H4 (cell line): ENCODE measurements around the gene MR1. TPM values are rescaled to one million over a fixed set of nuclear protein-coding genes. Genes with fewer than 3 reads are reported as not detected.

Source experiments
- DNase-seq: peaks from one replicate; pipeline ENCODE4 v3.0.0-alpha.2; 2015; ENCODE audit warnings: low spot score
- total RNA-seq: library from RNA; depleted of rRNA; stranded (reverse); fragments of >200 nt; shearing (Covaris generic); gene quantifications from 2 replicates; pipeline ENCODE4 v1.2.3, GENCODE V29; 2014; rRNA removed

Gene MR1
- total RNA-seq = 11.8 and 11.9 TPM in 2 replicates

DNA sequence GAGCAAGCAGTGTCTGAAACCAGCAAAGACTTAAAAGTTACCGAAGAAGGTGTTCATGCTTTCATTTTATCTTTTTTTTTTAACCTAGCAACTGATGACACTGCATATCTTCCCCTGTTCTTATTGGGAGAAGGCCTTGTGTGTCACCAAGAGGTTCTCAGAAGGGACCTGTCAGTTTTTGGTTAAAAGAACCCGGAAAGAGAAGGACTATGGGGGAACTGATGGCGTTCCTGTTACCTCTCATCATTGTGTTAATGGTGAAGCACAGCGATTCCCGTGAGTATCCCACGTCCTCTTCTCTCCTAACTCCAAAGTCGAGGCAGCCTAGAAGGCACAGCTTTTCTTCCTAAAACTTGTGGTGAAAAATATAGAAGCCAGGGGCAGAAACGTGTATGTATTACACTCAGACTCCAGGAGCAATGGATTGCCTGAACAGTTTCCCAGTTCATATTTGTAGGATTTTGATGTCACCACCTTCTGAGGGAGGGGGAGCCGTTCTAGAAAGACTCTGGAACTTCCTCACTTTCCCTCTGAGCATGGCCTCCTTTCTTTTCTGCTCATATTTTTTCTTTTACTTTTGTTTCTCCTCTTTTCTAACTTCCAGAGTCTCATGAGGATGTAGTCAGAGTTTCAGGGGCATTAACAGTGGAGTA, at the start of gene MR1:
TSS of gene MR1 (plus strand) at position 185 of the 653 bp plus-strand sequence. CDS start at position 210, 25 bp downstream.
- peak; percentile 74 for DNase-seq

DNA sequence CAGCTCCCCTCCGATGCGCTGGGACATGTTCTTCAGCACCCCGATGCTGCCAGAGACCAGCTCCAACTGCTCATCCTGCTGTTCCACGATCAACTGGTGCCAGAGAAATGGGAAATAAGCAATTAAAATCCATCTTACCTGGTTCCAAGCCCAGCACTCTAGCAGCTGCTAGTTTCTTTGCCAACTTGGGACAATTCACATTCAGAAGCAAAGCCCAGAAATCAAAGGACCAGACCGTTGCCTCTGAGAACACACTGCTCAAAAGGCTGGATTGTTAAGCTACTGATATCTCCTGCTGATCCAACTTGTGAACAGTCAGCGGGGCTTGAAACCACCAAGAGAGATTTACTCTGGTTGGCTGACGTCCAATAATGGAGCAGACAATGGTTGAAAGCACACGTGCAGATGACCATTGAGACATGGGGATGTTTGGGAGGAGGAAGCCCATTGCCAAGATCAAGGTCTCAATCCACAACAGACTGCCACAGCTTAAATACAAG, 45.5 kb upstream of the MR1 start:
- no peak for DNase-seq

DNA sequence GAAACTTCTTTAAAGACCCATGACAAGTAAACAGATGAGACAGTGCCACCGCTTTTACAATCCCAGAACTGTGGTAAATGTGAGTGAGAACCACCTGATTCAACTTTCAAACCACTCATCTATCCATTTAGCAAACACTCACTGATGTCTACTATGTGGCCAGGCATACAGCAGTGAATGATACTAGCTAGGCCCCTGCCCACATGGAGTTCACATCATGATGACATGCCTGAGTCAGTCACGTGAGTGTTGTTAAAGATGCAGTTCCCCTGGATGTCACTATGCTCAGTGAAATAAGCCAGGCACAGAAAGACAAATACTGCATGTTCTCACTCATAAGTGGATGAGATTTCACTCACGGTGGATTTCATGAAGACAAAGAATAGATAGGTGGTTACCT, 39.5 kb upstream of the MR1 start:
- DNase-seq = no peak

DNA sequence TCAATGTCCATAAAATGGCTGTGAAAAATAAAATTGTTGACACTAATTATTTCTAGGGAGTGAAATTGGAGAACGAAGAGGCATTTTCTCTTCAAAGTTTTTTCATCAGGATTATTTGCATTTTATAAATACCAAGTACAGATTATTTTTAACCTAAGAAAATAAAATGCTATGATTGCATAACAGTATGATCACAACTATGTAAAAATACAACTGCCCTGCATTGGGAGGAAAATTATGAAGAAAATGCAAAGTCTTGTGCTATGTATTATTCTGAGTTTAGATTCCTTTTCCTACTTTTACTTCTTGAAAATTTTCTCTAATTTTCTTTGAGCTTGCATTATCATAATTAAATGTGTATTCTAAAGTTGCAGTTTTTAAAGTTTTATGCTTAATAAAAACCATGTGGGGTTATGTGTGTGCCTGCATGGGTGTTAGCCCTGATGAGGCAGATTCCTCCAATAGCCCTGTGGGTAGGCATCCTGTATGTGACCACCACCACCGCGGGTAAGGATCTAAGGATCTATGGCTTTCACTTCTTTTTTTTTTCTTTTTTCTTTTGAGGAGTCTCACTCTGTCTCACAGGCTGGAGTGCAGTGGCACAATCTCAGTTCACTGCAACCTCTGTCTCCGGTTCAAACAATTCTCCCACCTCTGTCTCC, 35.8 kb upstream of the MR1 start:
- no peak for DNase-seq

DNA sequence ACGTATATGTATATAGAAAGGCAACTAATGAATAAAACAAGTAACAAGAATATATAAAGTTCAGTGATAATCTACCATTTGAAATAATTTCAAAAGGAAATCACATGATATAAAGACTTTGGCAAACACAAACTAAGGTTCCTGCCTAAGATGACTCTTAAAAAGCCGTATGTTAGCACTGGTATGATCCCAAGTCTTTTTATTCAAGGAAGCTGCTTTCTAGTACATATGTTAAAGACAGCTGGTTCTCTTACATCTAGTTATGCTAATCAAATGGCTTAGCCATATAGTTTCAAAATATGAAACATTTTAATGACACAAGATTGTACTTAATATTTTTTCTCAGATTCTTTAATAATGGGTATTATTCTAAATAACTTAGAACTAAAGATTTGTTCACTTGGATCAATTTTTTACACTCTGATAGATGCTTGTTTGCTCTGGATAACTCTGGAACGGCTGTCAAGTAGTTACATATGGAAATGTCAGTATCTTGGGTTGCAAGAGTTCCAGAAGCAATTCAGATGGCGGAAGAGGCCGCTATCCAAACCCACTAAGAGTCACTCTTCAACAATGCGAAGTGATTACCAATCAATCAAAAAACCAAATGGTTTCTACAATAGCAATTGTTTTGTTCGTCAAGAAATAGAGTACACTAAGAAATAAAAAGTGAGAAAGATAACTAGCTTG, 32.5 kb upstream of the MR1 start:
- no peak for DNase-seq

DNA sequence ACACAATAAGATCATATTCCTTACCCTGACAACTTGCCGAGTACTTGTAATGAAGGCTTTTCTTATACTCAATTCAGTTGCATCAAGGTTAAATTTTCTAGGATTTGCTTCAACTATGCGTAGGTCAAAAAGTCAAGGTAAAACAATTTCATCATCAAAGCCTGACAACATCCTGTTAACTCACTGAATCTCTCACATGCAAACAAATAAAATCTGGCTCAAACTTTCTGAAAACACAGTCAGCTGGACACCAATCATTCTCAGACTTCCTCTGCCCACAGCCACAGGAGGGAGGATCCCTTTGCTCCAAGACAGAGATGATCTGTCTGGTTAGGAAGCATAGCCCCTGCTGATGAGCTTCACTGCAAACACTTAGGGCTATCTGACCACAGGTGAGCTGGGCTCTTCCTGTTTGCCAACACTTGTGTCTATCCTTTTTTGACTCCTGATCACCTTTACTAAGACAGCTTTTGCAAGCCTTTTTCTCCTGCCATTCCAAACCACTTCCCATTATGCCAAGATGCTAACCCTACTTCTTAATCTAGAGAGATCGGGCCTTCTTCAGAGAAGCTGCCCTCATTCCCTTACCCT, 31.1 kb upstream of the MR1 start:
- no peak for DNase-seq

DNA sequence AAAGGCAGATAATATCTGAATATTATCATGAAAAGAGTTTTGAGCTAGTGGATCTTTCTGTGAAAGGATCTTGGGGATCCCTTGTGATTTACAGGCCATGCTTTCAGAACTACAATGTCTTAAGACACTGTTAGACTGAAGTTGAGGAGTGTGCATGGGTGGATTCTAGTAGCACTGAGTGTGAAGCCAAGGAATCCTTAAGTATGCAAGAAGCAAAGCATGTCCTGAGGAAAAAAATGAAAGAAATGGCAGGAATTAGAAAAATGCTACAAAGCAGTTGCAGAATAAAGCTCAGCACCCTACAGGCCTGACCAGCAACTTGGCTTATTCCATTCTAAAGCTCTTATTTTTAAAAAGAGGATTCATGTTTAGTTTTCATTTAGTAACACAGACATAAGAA, 23.0 kb upstream of the MR1 start:
- no peak for DNase-seq

DNA sequence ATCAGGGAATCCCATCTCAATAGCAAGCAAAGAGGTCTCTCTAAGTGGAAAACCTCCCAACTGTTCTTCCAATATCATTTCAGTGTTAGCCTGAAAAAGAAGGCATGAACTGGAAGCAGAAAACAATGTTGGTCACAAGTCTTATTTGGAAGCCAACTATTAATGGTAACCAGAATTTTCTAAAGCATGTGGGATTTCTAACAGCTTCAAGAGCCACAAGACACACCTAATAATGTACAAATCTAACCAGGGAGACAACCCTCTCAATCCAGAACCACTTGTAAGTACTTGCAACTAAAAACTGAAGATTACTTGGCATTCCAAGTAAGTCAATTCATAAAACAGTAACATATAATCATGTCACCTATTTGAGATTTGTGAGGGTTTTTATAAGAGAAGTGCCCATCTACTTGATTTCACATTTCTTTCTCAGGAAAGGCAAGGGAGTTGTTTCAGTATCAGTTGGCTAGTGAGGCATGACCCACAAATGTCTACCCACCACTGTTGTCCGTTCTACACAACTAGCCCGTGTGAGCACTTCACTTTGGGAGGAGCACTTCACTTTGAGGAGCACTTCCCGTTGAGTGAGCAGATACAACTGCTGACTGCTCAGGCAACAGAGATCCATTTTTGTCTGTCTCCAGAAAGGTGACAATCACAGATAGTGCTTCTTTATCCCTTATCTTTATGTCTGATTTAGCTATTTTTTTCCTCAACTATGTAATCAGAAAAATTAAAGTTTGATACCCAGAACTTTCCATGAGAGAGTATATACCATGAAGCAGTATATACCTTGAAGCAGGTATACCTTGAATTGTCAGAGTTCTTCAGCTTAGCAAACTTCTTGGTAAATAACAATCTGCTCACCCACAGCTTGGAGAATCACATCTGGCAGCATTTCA, 22.2 kb upstream of the MR1 start:
- no peak for DNase-seq

DNA sequence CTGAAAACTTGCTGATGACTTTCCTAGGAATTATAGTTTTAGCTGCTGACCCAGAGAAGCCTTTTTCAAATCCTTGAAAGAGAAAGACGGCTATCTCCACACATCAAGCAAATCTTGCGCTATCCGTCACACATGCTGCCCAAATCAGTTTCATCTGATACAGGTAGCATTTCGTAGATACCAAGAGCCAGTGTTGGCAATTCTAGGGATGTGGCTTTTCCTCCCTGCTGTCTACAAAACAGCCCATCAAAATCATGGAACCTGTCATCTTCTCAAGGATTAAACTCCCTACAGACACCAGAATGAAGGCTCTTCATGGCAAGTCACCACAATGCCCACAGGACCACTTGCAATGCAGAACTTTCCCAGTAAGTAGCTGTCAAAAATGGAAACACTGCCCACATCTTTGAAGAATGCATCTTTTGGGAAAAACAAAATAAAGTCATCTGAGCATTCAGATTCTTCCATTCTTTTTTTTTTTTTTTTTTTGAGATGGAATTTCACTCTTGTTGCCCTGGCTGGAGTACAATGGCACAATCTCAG, 21.5 kb upstream of the MR1 start:
- no peak for DNase-seq

DNA sequence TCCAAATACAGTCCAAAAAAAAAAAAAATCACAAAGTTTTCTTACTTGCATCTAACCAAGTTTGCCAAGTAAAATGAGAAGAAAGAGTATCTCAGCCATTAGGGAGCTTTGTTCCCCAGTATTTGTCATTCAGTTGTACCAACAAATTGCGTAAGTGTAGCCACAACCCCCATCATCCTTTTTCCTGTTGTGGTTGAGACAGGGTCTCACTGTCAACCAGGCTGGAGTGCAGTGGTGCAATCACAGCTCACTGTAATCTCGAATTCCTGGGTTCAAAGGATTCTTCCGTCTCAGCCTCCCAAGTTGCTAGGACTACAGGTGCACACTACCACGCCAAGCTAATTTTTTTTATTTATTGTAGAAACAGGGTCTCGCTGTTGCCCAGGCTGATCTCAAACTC, 20.6 kb upstream of the MR1 start:
- no peak for DNase-seq

DNA sequence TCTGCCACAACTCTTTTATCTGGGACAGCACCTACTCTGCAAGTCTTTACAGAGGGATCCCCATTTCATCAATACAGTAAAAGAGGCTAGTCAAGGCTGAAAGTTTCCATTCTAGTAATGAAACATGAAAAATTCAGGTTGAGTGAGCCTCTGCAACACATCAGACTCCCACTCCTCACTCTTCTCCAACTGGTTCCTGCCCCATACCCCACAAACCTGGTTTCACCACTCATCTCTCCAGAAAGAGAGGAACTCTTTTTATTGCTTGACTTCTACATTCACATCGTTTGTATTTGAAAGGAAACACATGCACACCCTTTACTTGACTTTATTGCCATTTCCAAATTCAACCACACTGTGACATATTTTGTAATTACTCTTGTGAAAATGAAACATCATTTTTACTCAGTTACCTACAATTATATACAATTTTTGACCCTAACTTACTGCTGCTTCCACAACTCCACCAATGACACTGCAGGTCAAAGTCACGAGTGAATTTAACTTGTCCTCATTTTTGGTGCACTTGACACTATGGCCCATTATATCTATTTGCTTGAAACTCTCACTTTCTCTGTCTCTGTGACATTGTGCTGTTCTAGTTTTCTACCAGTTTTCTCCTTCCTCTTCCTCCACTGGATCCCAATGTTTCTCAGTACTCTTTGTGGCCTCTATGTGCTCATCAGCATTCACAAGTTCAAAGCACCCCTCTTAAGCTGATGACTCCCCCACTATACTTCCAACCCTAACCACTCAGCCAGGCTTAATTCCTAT, 19.1 kb upstream of the MR1 start:
- no peak for DNase-seq

DNA sequence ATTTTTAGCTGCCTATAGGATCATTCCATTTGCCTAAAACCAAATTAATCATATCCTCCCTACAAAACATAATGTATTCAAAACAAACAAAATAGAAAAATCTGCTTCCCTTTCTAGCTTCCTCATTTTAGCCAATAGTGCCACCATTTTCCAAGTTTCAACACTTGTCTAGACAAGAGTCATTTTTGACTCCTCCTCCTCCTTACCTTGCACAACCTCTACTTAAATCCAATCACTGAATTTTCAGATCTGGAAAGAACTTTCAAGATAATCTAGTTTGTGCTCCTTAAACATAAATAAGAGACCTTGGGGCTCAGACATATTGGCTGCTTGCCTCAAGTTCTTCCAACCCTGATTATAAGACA, 18.6 kb upstream of the MR1 start:
- no peak for DNase-seq

DNA sequence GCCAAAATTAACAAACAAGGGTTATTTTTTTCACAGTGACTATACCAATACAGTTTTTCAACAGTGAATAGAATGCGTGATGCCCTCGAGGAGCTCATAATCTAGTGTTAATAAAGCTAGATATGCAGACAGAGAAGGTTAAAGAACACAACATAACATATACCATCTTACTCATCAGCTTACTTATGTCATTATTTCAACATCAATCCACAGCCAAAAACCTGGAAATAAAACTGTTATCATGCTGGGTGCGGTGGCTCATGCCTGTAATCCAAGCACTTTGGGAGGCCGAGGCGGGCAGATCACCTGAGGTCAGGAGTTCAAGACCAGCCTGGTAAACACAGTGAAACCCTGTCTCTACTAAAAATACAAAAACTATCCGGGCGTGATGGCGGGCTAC, 17.2 kb upstream of the MR1 start:
- no peak for DNase-seq

DNA sequence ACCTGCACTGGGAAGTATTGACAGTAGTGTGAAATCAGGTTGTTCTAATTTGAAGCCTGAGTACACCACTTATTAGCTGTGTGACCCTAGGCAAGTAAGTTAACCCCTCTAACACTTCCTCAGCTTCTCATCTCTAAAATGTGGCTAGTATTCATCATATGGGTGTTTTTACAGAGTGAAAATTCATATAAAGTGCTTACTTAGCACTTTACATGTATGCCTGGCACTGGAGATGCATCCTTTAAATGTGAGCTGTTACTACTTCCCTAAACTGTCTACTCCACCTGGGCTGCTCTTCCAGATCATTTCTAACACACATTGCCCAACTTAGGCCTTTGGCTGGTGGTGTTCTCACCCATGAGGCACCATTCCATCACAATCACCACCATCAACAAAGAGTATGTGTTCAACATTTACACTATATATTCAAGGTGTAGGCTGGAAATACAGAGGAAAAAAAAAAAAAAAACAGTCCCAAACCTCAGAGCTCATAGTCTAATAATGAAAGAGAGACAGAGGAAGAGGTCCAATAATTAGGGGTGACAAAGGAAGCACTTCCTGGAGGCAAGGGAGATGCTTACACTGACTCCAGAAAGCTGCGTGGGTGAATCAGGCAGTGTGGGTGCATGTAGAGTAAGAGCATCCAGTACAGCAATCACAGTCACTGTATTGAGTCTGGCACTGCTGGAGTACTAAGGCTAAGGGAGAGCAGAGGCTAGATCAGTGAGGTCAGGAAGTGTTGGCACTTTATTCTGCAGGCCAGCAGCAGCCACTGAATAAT, 14.7 kb upstream of the MR1 start:
- DNase-seq = no peak

DNA sequence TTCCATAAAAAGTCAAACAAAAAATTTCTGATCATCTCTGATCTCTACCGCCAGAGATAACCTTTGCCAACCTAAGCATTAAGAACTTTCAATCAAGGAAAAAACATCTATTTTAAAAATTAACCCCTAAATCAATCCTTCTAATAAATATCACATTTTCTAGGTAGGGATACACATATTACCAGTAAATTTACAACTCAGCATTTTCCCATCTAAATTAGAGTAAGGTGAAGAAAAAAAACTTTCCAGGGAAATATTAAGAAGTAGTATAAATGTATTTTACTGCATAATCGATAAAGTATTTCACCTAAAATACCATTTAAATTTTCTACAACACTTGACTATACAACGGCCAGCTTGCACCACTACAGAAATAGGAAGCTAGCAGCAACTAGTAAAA, 12.6 kb upstream of the MR1 start:
- no peak for DNase-seq

DNA sequence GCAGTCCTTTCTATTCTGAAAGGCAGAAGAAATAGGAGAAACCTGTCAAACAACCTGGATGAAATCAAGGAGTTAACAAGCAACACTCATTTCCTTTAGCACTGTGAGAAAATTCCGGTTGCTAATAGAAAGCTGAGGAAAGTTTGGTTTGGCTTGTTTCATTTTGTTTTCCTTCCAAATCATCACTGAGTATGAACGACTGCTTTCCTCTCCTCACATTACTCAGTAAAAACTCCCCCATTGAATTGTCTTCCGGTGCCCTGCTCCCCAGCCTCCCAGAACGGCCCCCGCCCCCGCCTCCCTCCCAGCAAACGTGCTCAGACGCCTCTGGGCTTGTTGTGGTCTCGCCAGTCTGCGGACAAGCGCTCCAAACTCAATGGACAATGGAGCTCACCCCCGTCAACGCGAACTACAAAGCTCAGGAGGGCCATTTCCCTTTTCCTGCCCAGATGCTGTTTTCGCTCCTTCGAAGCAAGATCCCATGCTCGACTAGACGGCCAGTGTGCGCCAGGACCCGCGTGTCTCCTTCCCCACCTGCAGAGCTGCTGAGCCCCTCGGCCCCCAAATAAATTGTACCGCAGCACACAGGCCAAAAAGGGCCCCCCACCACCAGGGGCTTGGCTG, 11.9 kb upstream of the MR1 start:
- peak; percentile 35 for DNase-seq

DNA sequence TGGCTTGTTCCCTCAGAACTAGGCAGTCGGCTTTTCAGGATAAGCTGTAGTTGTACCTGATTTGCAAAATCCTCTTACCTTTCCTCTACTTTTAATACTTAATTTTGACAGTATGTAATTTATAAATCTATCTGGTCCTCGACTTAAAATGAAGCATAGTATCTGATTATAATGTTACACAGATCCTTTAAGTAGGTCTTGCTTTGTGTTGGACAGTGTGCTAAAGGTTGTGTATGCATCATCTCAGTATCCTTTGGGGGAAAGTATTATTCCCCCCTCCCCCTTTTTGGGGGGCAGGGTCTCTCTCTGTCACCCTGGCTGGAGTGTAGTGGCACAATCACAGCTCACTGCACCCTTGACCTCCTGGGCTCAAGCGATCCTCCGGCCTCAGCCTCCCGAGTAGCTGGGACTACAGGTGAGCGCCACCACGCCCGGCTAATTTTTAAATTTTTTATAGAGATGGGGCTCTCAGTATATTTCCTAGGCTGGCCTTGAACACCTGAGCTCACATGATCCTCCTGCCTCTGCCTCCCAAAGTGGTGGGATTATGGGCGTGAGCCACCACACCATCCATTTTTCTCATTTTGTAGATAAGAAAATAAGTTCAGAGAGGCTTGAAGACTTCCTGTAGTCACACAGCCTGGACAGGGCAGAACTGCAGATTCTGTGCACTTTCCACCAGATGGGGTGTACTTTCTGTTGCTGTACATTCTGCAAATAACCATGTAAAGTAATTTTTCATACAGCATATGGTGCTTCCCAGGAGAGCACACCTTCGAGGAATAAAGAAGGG, 10.3 kb upstream of the MR1 start:
- DNase-seq = no peak

DNA sequence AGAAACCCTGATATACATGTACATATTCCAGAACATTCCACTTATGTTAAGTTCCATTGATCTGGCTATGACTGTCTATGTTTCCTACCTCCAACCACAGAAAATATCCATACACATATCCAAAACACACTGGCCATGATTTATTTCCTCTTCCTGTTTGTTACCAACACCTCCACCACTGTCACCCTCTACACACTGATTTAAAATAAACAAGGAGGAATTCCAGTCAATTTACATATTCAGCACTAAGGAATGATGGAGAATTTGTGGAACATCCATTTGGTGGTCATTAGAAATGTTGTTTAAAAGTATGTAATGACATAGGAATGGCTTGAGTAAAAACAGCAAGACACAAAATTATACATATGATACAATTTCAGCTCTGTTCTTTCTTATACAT, 5.6 kb upstream of the MR1 start:
- DNase-seq = no peak
